GM20000 (cell line): ENCODE results near the gene FGG.

Source experiments
- DNase-seq: peaks from one replicate; pipeline ENCODE4 v3.0.0; 2012; ENCODE audit warnings: low spot score
- TF ChIP-seq, protein P1 (sequence below): IDR thresholded peaks from 2 replicates; pipeline ENCODE4 v1.5.1; 2012; ENCODE audit warnings: mild to moderate bottlenecking, control low read depth; ENCODE audit errors: extremely low read depth, missing control alignments

FGG gene

DNA sequence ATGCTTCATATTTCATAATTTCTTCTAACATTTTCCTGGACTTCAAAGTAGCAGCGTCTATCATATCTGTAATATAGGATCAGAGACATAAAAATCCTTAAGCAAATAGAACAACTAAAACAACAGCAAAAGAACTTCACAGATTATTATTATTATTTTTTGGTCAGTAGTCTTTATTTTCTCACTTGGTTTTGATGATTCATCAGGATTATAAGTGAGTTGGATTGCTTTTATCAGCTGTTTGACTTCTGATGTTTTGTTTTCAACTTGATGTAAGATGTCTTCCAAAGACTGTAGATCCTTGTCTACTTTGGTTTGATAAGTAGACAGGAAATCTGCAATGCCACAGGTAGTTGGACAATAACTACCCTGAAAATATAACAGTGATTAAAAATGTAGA lies 623 bp downstream of the FGG start:
- no peak for DNase-seq
- TF ChIP-seq, protein P1, sequence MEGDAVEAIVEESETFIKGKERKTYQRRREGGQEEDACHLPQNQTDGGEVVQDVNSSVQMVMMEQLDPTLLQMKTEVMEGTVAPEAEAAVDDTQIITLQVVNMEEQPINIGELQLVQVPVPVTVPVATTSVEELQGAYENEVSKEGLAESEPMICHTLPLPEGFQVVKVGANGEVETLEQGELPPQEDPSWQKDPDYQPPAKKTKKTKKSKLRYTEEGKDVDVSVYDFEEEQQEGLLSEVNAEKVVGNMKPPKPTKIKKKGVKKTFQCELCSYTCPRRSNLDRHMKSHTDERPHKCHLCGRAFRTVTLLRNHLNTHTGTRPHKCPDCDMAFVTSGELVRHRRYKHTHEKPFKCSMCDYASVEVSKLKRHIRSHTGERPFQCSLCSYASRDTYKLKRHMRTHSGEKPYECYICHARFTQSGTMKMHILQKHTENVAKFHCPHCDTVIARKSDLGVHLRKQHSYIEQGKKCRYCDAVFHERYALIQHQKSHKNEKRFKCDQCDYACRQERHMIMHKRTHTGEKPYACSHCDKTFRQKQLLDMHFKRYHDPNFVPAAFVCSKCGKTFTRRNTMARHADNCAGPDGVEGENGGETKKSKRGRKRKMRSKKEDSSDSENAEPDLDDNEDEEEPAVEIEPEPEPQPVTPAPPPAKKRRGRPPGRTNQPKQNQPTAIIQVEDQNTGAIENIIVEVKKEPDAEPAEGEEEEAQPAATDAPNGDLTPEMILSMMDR: no peak

DNA sequence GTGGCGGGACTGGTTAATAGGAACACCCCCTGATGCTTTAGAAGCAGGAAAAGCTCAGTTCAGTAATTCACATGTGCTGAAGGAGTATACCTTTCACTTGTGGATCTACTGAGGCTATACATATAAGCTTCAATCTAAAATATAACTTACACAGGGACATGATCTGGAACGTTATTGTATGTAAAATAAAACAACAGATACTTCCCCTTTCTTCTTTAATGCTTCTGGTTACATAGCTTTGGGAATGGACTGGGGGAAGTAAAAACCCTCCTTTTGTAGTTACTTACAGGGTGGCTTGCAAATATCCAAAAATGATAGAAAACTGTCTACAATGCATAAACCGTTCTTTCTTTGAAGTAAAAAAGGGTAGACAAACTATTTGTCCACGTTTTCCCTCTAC lies 1.9 kb downstream of the FGG start:
- TF ChIP-seq, protein P1: no peak
- DNase-seq: no peak

DNA sequence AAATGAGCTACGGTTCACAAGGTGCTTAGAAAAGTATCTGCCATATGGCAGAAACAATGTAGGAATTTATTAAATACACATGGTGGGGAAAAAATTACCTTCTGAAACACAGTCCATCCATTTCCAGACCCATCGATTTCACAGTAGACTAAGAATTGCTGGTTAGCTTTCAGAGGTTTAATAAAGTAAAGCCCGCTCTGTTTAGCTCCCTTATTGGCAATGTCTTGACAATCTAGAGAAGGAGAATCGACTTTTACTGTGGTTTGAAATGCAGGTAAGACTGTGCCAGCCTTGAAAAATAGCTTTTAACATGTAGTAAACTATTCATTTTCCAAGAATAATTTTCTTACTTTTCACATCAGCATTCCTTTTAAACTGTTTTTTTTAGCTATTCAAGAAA lies 2.9 kb downstream of the FGG start:
- no peak for DNase-seq
- TF ChIP-seq, protein P1: no peak

DNA sequence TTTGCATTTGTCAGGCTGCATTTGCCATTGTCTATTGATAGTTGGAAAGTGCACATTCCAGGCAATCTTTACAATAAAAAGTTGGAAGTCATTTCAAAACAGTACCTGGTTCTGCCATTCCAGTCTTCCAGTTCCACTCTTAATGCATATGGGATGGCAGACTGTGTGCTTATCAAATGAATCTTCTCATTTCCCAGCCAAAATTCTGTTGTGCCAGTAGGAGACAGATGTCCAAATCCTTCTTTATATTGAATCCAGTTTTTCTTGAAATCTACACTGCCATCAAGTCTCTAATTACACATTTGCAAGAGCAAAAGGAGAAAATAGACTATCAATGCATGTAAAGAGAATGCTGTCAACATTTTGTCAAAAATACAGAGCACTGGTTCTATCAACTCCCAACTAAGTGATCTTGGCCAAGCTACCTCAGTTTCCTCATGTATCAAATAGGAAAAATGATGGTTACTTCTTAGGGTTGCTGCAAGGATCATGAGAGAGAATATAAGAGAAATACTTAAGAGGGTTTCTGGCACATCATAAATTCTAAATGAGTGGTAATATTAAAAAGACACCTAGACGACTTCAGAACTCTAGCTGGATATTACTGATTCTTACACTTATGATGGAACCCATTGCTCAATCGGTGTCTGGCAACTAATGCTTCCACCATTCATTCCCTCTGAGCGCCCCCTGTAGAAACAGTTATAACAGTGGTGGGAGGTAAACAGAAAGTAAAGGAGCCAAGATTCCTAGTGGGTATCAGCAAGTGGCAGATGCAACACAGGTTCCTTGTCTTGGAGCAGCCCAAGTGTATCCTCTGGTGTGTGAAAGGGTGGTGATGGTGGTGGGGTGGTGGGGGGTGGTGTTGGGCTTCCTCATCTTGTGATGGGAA lies 3.8 kb downstream of the FGG start:
- DNase-seq: no peak
- TF ChIP-seq, protein P1: no peak

DNA sequence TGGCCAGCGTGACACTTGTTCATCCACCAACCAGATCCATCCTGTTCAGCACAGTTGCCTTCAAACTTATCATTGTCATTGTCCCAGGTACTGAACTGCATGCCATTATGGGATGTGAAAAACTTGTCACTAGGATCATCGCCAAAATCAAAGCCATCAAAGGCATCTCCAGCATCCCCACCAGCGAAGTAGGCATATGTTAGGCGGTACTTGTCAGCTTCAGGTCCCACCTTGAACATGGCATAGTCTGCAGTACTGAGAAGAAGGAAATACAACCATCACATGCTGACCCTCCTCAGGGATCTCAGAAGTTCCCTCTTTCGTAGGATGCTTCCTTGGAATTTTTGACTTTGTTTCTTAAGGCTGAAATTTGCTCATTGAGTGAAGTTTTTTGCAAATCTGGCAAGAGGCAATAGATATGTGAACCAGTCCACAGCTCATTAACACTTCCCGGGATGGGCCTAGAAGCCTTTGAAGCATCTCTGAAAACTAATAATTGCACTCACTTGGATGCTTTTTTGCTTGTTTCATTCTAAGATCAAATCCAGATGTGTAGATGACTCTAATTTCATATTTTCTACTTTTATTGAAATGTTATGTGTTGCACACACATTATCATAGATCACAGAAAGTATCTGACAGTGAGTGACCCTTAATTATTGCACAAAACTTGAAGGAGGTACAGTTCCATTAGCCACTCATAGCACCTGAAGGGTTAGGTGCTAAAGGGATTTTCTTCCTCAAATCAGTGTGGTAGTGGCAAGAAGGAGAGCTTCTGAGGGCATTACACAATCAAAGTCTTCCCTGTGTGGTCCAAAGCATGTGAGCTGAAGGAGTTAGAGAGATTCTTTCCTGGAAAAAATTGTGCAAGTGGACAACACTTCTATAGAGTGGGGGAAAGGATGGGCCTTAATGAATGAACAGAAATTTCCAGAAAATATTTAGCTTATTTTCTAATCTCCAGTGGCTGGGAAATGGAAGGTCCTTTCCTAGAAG lies 5.4 kb downstream of the FGG start:
- TF ChIP-seq, protein P1: no peak
- no peak for DNase-seq

DNA sequence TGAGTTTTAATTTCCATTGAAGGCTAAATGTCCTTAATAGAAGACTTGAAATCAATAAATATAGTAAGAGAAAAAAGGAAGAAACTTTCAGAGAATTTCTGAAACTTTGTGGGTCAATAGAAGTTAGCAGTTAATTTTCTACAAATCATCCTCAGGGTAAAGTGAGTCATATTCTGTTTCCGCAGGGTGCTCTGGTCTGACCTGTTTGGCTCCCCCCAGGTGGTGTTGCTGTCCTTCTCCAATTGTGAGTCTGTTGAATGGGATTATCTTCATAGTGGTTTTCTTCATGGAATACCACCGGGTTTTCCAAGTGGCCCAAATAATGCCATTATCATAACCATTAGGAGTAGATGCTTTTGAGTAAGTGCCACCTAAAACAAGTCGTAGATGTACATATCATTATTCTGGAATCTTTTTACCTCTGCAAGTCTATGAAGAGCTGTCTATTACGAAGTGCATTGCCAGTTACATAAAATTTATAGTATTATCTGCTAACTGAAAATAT lies 7.7 kb downstream of the FGG start:
- no peak for DNase-seq
- TF ChIP-seq, protein P1: no peak
